Measurements from ENCODE around the gene WDR3. TPM values are rescaled to one million over a fixed set of nuclear protein-coding genes. Genes with fewer than 3 reads are reported as not detected.

The WDR3 gene
- total and polyA plus RNA-seq, 2 donors = 11.7 to 12.2 TPM

GRCh38 chr1:117971777-117972176 is 42.2 kb downstream of the WDR3 start:
- Histone ChIP-seq H3K4me1 (ENCODE audit: insufficient read depth) (no peaks in the 10 kb centered on the region), H3K27ac (ENCODE audit: low read depth) (no peak overlapping the region), H3K36me3 (ENCODE audit: insufficient read depth) (no peaks in the 10 kb centered on the region), H3K4me3 (ENCODE audit: low read depth, low read length) (no peak overlapping the region)
- DNase-seq (ENCODE audit: extremely low spot score) = no peak

DNA sequence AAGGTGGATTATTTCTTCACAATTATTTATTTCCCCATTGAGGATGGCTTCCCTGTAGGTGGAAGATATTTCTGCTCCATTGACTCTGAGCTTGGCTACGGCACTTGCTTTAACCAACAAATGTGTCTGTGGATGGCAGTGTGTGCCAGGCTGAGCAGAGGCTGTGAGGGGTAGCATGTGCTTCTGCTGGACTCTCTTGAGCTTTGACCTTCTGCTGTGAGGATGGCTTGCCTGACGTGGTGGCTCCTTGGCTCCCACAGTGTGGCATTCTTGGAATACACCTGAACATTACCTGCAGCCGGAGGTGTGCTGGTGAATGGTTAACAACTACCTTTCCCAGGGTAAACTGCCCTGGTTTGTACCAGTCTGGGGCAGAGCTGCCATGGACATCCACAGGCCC is 46.8 kb downstream of the WDR3 start:
- WGBS = 88% methylated on average over 3 of the region's 3 CpGs
- no peak overlapping the region for H3K27ac ChIP-seq (ENCODE audit: low read depth)
- no peak overlapping the region for H3K4me3 ChIP-seq (ENCODE audit: low read depth, low read length)
- no peak for DNase-seq (ENCODE audit: extremely low spot score)
- H3K4me1 ChIP-seq (ENCODE audit: insufficient read depth) = no peaks in the 10 kb centered on the region
- H3K36me3 ChIP-seq (ENCODE audit: insufficient read depth) = no peaks in the 10 kb centered on the region

DNA sequence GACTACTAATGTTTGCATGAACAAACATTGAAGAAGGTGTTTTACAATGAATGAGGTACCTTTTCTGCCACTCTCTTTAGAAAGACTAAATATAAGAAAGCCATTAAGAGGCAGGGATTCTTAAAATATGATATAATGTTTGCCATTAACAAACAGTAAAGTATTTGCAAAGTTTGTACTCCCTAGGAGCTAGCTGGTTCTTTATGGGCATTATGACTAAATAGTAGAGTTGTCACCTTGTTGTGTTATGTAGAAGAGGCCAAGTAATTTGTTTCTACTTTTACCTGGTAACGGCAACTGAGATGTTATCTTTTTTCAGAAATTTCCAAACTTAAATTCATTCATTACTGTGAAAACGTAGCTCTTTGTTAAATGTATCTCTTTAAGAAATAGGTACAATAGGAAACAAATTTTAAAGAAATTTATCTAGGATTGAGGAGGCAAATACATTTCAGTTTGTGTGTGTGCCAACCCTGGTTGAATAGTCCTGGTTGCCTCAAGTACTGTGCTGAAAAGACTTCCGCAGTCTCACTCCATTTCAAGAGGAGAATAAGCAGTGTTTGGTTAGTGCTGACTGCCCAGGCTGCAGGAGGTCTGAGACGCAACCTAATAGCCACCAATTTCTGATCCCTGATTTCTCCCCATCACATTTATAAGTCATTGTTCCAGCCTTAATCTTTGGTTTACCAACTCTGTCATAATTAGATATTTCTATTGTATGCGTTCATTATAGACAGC is 52.1 kb downstream of the WDR3 start:
- Histone ChIP-seq H3K36me3 (ENCODE audit: insufficient read depth) (no peaks in the 10 kb centered on the region), H3K27ac (ENCODE audit: low read depth) (no peak overlapping the region), H3K4me3 (ENCODE audit: low read depth, low read length) (no peak overlapping the region), H3K4me1 (ENCODE audit: insufficient read depth) (no peaks in the 10 kb centered on the region)
- no peak for DNase-seq (ENCODE audit: extremely low spot score)
- WGBS = 89% methylated on average over 5 of the region's 5 CpGs

DNA sequence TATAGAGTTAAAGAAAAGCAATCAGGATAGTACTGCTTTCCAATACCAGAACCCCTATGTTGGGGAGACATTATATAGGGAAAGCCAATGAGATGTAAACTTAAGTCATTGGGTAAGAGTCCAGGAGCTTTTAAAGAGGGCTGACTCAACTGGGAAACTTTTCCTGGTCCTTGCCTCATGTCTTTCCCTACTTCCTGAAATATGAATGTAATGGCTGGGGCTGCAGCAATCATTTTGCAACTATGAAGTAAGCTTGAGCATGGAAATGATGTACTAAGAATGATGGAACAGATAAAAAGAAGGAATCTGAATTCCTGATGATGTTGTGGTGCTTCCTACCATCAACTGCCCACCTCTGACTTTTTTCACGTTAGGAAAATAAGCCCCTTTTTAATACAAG is 55.7 kb downstream of the WDR3 start:
- Histone ChIP-seq H3K4me1 (ENCODE audit: insufficient read depth) (no peaks in the 10 kb centered on the region), H3K4me3 (ENCODE audit: low read depth, low read length) (no peak overlapping the region), H3K27ac (ENCODE audit: low read depth) (no peak overlapping the region), H3K36me3 (ENCODE audit: insufficient read depth) (no peaks in the 10 kb centered on the region)
- 71% methylated on average over 1 of the region's 1 CpG for WGBS
- DNase-seq (ENCODE audit: extremely low spot score) = no peak

GRCh38 chr1:117985973-117986372 is 56.4 kb downstream of the WDR3 start:
- Histone ChIP-seq H3K36me3 (ENCODE audit: insufficient read depth) (no peaks in the 10 kb centered on the region), H3K4me3 (ENCODE audit: low read depth, low read length) (no peak overlapping the region), H3K4me1 (ENCODE audit: insufficient read depth) (no peaks in the 10 kb centered on the region), H3K27ac (ENCODE audit: low read depth) (no peak overlapping the region)
- DNase-seq (ENCODE audit: extremely low spot score) = no peak
- WGBS = 67% methylated on average over 3 of the region's 3 CpGs

GRCh38 chr1:118004312-118004711 is 74.8 kb downstream of the WDR3 start:
- 78% methylated on average over 5 of the region's 5 CpGs for WGBS
- H3K36me3 ChIP-seq (ENCODE audit: insufficient read depth) = no peaks in the 10 kb centered on the region
- no peaks in the 10 kb centered on the region for H3K4me1 ChIP-seq (ENCODE audit: insufficient read depth)
- no peak overlapping the region for H3K4me3 ChIP-seq (ENCODE audit: low read depth, low read length)
- H3K27ac ChIP-seq (ENCODE audit: low read depth) = no peak overlapping the region
- no peak for DNase-seq (ENCODE audit: extremely low spot score)

DNA sequence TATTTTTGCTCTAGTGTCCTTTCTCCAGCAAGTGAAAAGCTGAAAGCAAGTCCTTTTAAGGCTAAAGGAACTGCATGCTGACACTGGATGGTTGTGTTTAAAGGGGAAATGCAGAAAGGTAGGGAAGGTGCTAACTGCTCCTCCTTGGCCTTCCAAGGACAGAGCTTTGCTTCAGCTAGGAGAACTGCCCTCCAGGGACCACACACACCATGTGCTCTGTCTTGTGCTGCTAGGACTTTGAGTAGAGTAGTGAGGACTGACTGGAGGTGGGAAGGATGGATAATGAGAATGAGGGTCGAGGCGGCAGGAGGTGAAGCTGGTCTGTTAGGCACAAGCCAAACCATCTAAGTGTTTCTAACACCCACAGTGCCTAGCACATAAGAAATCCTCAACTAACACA is 77.9 kb downstream of the WDR3 start:
- 70% methylated on average over 2 of the region's 2 CpGs for WGBS
- Histone ChIP-seq H3K4me3 (ENCODE audit: low read depth, low read length) (no peak overlapping the region), H3K36me3 (ENCODE audit: insufficient read depth) (no peaks in the 10 kb centered on the region), H3K27ac (ENCODE audit: low read depth) (no peak overlapping the region), H3K4me1 (ENCODE audit: insufficient read depth) (no peaks in the 10 kb centered on the region)
- DNase-seq (ENCODE audit: extremely low spot score) = no peak

GRCh38 chr1:118008011-118008410 is 78.5 kb downstream of the WDR3 start:
- Histone ChIP-seq H3K4me3 (ENCODE audit: low read depth, low read length) (no peak overlapping the region), H3K27ac (ENCODE audit: low read depth) (no peak overlapping the region), H3K36me3 (ENCODE audit: insufficient read depth) (no peaks in the 10 kb centered on the region), H3K4me1 (ENCODE audit: insufficient read depth) (no peaks in the 10 kb centered on the region)
- DNase-seq (ENCODE audit: extremely low spot score) = no peak
- WGBS = 94% methylated on average over 7 of the region's 7 CpGs

DNA sequence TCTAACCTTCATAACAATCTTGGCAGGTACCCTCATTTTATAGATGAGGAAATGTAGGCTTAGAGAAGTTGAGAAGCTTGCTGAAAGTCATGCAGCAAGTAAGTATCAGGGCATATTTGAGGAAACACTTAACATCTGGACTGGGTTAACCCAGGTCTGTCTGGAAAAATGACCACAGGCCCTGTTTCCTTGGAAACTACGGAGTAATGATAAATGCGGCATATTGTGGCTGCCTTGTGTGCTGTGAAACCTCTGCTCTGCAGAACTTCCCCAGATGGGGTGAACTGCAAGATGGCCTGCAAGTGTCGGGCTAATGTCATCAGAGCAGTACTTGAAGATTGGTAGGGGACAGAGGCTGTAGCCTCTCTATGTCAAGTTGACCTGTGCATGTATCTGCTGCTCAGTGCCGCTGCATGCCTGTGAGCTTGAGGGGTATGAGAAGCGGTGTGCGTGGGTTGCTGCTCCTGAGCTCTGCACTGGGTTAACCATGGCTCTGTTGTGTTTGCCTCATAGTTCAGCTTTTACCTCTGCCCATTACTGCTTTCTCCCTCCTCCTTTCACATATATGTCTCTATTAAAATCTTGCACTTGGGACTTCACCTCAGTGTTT is 83.1 kb downstream of the WDR3 start:
- Histone ChIP-seq H3K36me3 (ENCODE audit: insufficient read depth) (no peaks in the 10 kb centered on the region), H3K27ac (ENCODE audit: low read depth) (no peak overlapping the region), H3K4me1 (ENCODE audit: insufficient read depth) (no peaks in the 10 kb centered on the region), H3K4me3 (ENCODE audit: low read depth, low read length) (no peak overlapping the region)
- WGBS = 75% methylated on average over 6 of the region's 6 CpGs
- no peak for DNase-seq (ENCODE audit: extremely low spot score)

DNA sequence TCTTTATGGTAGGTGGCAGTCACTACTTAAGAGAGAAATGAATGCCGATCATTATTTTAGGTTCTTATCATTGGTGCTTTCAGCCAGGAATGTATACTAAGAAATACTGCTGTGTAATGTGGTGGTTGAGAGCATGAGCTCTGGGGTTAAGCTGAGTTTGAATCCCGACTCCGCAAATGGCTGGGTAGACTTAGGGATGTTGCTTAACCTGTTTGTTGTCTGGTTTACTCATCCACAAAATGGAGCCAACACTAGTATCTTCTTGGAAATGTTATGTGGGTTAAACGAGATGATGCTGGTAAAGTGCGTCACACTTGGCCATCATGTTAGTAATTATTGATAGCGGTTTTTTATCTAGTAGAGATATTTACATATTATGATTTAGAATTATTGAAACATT is 83.8 kb downstream of the WDR3 start:
- no peak for DNase-seq (ENCODE audit: extremely low spot score)
- 90% methylated on average over 6 of the region's 6 CpGs for WGBS

GRCh38 chr1:118013938-118014337 is 84.4 kb downstream of the WDR3 start:
- Histone ChIP-seq H3K4me3 (ENCODE audit: low read depth, low read length) (no peak overlapping the region), H3K4me1 (ENCODE audit: insufficient read depth) (no peaks in the 10 kb centered on the region), H3K27ac (ENCODE audit: low read depth) (no peak overlapping the region), H3K36me3 (ENCODE audit: insufficient read depth) (no peaks in the 10 kb centered on the region)
- DNase-seq (ENCODE audit: extremely low spot score) = no peak

More for the DNA sequence above, 83.8 kb downstream of the WDR3 start:
- Histone ChIP-seq H3K27ac (ENCODE audit: low read depth) (no peak overlapping the region), H3K4me1 (ENCODE audit: insufficient read depth) (no peaks in the 10 kb centered on the region), H3K4me3 (ENCODE audit: low read depth, low read length) (no peak overlapping the region), H3K36me3 (ENCODE audit: insufficient read depth) (no peaks in the 10 kb centered on the region)

Other genes with a start within 250 kb of the WDR3 start
- 54.0 TPM for gene GDAP2, start 118 bp upstream of the WDR3 start, total RNA-seq
- 6.2 TPM for gene GDAP2, start 118 bp upstream of the WDR3 start, polyA plus RNA-seq

Data from urinary bladder (tissue), 4 donors.